Fibroblast of skin of right quadriceps (primary cell): Measurements from ENCODE around the gene MAFF.

ENCODE experiments used
- DNase-seq: peaks from one replicate; pipeline ENCODE4 v3.0.0-alpha.2; 2013

MAFF gene

DNA sequence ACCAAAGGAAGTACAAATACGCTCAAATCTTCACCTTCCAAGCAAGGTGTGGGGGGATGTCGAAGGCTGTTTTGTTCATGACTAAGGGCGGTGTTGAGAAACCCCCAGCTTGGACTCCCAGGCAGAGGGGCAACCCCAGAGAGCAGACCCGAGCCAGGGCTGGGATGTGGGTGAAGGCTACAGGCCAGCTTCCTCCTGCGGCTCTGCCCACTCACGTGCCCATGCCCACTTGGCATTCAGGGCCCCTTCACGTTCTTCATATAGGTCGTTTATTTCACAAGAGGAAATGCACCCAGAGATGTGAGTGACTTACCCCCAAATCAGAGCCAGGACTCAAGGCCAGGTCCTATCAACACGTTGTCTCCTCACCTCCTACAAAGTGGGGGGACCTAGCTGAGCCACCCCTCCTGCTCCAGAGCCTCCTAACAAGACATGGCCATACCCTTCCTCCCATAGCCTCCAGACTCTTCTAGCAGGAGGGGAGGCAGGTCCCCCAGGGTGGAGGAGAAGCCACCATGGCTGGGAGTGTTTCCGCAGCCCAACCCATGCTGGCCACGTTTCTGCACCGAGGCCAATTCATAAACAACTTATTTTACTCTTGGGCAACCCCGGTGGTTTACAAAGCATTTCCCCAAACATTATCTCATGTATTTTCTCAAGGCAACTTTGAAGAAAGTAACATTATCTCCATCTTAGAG is 49.0 kb downstream of the MAFF start:
- no peak for DNase-seq

DNA sequence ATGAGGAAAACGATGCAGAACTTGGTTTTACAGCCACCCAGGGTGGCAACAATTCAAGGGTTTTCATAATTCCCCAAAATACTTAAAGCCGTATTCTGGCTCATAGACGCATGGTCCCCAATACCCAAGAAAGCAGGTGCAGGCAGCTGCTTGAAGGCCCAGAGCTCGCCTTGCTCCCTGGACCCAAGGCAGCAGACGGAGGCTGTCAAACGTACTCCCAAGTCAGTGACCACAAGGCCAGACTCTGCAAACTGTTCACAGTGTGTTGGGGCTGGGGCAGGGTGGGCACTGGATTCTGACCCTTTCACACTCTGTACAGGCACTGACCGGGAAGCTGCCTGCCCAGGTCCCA is 49.5 kb downstream of the MAFF start:
- DNase-seq, result no peak

DNA sequence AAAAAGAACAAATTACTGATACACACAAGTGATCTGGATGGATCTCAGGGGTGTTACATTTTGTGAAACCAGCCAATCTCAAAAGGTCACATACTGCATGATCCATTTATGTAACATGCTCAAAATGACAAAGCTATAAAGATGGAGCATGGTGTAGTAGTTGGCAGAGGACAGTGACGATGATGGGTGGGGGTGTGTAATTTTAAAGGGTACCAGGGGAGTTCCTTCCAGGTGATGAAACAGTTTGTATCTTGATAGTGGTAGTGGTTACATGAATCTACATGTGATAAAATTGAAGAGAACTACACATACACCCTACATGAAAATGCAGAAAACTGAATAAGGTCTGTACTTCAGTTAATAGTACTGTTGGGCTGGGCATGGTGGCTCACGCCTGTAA is 53.9 kb downstream of the MAFF start:
- no peak for DNase-seq

DNA sequence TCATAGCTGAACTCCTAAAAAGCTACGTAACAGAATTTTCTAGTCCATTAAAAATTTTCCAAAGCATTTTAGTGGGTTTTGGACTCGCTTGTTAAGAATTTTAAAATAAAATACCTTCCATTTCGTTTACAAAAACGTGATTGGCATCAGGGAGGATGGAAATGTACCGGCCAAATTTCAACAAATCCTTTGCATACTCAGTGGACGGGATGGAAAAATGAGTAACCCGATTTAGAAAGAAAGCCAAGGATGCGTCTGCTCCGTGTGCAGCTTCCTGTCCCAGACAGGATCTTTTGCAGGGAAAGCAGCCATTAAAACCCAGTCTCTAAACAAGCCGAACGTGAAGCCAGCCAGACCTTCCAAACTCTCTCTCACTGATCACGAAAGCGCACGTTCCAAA is 55.4 kb downstream of the MAFF start:
- DNase-seq, result peak; percentile 71

DNA sequence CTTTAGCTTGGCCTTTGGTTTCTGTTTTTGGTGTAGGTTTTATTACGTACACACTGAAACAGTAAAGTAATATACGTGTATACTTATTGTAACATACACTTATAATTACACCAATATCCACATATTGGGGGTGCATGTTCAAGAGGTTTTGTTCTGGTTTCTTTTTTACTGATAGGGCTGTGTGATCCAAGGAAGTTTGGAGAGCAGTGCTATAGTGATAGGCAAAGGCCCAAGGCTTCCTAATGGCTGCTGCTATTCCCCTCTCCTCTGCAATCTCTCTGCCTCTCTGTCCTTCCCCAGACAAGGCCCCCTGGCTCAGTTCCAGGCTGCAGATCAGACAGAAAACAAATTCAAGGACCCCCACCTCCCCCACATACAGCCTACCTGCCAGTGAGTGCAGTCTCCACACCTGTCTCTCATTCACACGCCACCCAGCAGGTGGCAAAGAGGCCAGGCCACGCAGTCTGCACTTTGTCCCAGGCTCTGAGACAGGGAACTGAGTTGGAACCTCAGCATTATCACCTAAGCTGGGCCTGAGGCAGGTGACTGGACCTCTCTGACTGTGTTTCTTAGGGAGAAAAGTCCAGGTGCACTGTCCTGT is 56.0 kb downstream of the MAFF start:
- DNase-seq, result no peak

DNA sequence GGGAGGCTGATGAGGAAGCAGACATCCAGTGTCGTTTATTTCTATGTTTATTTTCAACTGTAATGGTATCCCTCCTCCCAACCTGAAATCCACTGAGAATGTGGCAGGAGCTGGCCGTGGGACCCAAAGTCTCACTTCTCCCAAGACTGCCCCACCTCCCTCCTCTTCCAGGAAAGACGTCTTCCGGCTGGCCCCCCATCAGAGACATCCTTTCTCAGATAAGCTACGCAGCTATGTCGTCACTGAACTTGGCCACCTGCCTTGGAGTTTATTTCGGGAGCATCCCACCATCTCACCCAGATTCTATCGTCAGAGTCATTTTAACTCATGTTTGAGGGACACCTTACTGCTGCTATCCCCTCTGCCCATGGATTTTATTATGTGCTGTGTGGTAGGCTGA is 57.1 kb downstream of the MAFF start:
- DNase-seq, result no peak

DNA sequence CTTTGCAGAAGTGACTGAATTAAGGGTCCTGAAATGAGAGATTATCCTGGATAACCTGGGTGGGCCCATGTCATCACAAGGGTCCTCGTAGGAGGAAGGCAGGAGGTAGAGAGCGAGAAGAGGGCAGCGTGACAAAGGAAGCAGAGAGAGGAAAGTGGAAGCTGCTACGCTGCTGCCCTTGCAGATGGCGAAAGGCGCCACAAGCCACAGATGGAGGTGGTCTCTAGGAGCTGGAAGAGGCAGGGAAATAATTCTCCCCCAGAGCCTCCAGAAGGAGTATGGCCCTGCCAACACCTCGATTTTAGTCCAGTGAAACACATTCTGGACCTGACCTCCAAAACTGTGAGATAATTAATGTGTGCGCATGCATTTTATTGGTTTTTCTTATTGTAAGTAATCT is 57.6 kb downstream of the MAFF start:
- no peak for DNase-seq

DNA sequence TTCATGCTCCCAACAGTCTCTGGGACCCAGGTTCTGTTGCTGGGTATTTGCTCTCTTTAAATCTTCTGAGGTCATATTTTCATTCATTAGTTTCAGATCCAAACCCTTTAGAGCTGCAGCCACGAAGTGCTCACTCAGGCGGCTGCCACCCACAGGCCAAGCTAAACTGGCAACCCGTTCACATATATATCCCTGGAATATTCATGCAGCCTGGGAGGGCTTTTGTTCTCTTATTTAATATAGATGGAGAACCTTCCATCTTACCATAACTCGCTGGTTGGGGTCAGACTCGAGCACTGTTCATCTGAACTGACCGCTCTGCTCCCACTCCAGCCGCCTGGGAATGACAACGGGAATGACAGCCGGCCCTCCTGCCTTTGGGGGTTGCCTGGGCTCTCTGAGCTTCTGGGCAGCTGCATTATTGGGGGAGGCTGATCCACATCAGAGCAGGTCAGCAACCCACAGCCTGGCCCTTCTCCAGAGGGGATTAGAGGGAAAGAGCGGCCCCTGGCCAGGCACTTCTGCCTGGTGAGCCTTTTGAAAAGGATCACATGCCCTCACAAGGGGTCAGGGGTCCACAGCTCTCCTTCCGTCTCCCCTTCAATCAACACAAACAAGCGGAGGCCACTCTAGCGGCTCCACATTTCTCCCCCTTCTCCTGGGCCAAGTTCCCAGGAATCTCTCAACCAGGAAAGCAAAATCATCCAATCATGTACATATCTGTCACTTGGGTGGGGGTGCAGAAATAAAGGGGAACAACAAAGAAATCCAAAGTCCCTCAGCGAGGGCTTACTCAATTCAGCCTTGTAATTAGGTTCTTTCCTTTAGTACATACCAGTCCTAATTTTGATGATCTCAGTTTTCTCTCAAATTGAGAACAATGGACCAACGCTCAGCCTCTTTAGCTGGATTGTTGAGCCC is 59.2 kb downstream of the MAFF start:
- DNase-seq, result no peak

DNA sequence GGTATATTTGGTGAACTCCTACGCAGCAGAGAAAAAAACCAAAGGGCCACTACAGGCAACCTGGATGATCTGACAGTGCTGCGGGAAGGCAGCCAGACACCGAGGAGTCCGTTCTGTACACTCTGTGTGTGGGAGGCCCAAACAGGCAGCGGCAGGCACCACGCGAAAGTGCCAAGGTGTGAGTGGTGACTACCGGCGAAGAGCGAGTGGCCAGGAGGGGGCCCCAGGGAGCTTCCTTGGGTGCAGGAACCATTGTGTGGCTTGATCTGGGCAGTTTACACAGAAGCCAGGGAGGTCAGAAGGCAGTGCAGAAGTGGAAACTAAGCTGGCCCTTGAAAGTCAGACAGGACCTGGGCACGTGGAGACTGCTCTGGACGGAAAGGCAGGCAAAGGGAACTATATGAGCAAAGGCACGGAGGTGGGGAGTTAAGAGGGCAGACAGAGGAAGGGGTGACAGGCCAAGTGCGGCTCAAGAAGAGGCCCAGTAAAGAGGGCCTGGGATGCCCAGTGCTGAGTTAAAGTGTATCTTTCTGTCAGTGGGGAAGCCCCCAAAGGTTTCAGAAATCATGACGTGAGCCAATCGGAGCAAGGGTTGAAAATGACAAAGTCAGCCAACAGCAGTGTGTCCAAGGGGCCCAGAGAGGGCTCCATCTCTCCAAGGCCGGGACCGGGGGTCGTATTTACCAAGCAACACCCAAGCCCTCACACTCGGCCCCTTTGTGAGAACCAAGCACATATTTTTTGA is 60.4 kb downstream of the MAFF start:
- no peak for DNase-seq

DNA sequence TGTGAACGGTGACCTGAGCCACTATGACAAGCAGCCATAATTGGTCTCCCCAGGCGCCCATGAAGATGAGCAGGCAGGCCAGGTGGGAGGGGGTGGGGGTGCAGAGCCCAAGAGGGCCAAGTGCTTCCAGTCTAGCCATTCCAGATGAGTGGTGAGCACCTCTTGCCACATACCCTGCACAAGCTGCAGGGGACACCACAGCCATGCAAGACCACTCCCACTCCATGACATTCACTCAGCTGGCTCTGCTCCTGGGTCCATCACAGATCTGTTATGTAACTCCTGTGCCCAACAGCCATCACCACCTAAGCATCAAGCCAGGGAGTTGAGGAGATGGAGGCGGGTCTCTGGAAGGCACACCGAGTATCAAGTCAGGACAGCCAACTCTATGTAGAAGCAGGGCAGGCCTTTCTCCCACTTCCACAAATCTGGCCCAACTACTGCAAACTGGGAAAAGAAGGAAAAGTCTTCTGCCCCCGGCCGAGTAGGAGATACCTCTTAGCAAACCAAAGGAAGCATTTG is 62.6 kb downstream of the MAFF start:
- no peak for DNase-seq
